Loucy (cell line): Measurements from ENCODE around the gene VILL.
A peak's percentile ranks its signal among the peaks of the same experiment; 100 is the strongest.

Experiments
- EZH2phosphoT487 ChIP-seq: fragments of 200-600 bp; IDR thresholded peaks from 2 replicates; pipeline ENCODE4 v1.6.1; 2018; ENCODE audit warnings: antibody characterized with exemption, mild to moderate bottlenecking, moderate library complexity, borderline replicate concordance
- TF ChIP-seq, protein P1 (sequence below): fragments of 200-600 bp; sonication (generic); conservative IDR thresholded peaks from 2 replicates; pipeline ENCODE4 v1.5.1; 2014; ENCODE audit warnings: mild to moderate bottlenecking, antibody characterized with exemption, low read length

DNA sequence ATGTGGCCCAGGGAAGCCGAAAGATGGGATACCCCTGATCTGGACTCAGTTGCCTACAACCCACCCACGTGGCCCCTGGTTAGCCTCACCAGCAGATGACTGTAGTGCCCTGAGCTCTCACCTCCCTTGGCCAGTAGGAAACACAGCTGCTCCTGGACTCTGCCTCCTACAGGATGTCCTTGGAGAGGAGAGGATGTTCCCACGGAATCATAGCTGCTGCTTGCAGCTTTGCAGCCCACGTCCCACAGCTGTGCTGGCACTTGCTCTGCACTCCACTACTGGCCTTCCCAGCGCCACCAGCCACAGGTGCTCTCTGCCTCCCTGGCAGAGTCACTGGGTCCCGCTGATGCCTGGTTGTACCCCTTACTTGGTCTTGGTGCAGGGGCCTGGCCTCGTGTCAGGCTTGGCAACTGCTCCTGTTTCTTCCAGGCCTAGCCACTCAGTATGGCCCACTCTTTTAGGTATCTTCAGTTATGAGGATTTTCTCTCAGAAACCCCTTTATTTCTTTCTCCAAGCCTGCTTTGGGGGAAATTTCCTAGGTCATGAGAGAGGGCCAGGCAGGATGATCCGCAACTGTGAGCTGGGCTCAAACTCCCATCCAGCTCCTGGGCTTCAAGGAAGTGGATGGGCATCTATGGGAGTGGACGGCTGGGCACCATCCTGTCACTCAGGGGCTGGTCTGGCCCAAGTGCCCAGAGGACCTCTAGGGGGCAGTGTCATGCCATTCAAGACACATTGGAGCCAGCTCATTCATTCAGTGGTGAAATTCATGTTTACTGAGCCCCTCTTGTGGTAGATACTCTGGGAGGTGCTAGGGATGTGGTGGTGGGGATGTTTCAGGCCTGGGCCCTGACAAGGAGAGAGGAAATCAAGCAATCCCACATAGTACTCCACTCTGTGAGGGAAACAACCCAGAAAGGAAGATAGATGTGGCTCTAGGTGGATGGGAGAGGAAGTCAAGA, 16.2 kb upstream of the VILL start:
- TF ChIP-seq, protein P1, sequence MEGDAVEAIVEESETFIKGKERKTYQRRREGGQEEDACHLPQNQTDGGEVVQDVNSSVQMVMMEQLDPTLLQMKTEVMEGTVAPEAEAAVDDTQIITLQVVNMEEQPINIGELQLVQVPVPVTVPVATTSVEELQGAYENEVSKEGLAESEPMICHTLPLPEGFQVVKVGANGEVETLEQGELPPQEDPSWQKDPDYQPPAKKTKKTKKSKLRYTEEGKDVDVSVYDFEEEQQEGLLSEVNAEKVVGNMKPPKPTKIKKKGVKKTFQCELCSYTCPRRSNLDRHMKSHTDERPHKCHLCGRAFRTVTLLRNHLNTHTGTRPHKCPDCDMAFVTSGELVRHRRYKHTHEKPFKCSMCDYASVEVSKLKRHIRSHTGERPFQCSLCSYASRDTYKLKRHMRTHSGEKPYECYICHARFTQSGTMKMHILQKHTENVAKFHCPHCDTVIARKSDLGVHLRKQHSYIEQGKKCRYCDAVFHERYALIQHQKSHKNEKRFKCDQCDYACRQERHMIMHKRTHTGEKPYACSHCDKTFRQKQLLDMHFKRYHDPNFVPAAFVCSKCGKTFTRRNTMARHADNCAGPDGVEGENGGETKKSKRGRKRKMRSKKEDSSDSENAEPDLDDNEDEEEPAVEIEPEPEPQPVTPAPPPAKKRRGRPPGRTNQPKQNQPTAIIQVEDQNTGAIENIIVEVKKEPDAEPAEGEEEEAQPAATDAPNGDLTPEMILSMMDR: peak; percentile 96
- no peak for TF ChIP-seq EZH2phosphoT487
